ENCODE data around the gene CDSN. TPM values are rescaled to one million over a fixed set of nuclear protein-coding genes. Genes with fewer than 3 reads are reported as not detected.
A peak's percentile ranks its signal among the peaks of the same experiment; 100 is the strongest.

The CDSN gene
- total RNA-seq, 4 donors from 2014 or later: 0.13 TPM; not detected in 3

GRCh38 chr6:31087494-31088089, 32.7 kb downstream of the CDSN start:
- intact Hi-C loops (cut with DNase I): loop anchor here (10.0 kb wide), 1 partner anchor 263 kb away; no protein-coding TSS in a partner anchor

GRCh38 chr6:31086788-31087440, 33.3 kb downstream of the CDSN start:
- WGBS, 2 donors: 38% methylated on average over 7 of the region's 7 CpGs
- no peaks in the 10 kb centered on the region for H3K36me3 ChIP-seq
- H3K9me3 ChIP-seq: no peaks in the 10 kb centered on the region
- TF ChIP-seq CTCF (IDR thresholded peaks at IDR 0.05): no peak
- TF ChIP-seq POLR2A (IDR thresholded peaks at IDR 0.05): no peak
- no peak for DNase-seq
- H3K27me3 ChIP-seq: peaks cover 0 to 6% (median 0%) of the 10 kb centered on the region in 4 donors
- peaks cover 0 to 37% (median 0%) of the 10 kb centered on the region in 3 donors for H3K4me1 ChIP-seq
- intact Hi-C loops (cut with DNase I): loop anchor here (10.0 kb wide), 1 partner anchor 262 kb away; no protein-coding TSS in a partner anchor
- H3K4me3 ChIP-seq: no peak overlapping the region
- peak overlapping the region in 1 of 4 donors; percentile 4 for H3K27ac ChIP-seq

More at GRCh38 chr6:31087494-31088089, 32.7 kb downstream of the CDSN start:
- peak overlapping the region in 1 of 4 donors; percentile 4 for H3K27ac ChIP-seq
- H3K27me3 ChIP-seq: peaks cover 0 to 6% (median 0%) of the 10 kb centered on the region in 4 donors
- TF ChIP-seq CTCF (IDR thresholded peaks at IDR 0.05) (peak; percentile 33 to 91 (median 84)), POLR2A (IDR thresholded peaks at IDR 0.05) (no peak)
- H3K9me3 ChIP-seq: no peaks in the 10 kb centered on the region
- WGBS, 2 donors: 7 to 11% methylated on average over 14 of the region's 14 CpGs
- H3K4me3 ChIP-seq: no peak overlapping the region
- DNase-seq: no peak
- peaks cover 0 to 31% (median 0%) of the 10 kb centered on the region in 3 donors for H3K4me1 ChIP-seq
- H3K36me3 ChIP-seq: no peaks in the 10 kb centered on the region

GRCh38 chr6:31083742-31084354, 36.4 kb downstream of the CDSN start:
- TF ChIP-seq POLR2A (IDR thresholded peaks at IDR 0.05) (no peak), CTCF (IDR thresholded peaks at IDR 0.05) (peak in 4 of 6 experiments; percentile 9 to 55 (median 16))
- Histone ChIP-seq H3K4me3 (no peak overlapping the region), H3K27ac (no peak overlapping the region), H3K4me1 (peaks cover 0 to 50% (median 3%) of the 10 kb centered on the region in 3 donors), H3K27me3 (peaks cover 0 to 11% (median 0%) of the 10 kb centered on the region in 4 donors), H3K36me3 (no peaks in the 10 kb centered on the region), H3K9me3 (no peaks in the 10 kb centered on the region)
- WGBS, 2 donors: 57 to 60% methylated on average over 7 of the region's 8 CpGs
- DNase-seq: no peak
- intact Hi-C loops (cut with DNase I): loop anchor here (10.0 kb wide), 1 partner anchor 259 kb away; no protein-coding TSS in a partner anchor

- peaks cover 0 to 11% (median 0%) of the 10 kb centered on the region in 4 donors for H3K27me3 ChIP-seq
- TF ChIP-seq POLR2A (IDR thresholded peaks at IDR 0.05) (no peak), CTCF (IDR thresholded peaks at IDR 0.05) (no peak)
- peak overlapping the region in 1 of 4 donors; percentile 38 for H3K27ac ChIP-seq
- no peaks in the 10 kb centered on the region for H3K9me3 ChIP-seq
- H3K4me1 ChIP-seq: peaks cover 0 to 40% (median 3%) of the 10 kb centered on the region in 3 donors
- no peaks in the 10 kb centered on the region for H3K36me3 ChIP-seq
- intact Hi-C loops (cut with DNase I): loop anchor here (10.0 kb wide), 1 partner anchor 257 kb away; no protein-coding TSS in a partner anchor
- no peak for DNase-seq
- WGBS, 2 donors: 47 to 59% methylated on average over 5 to 6 of the region's 6 CpGs
- no peak overlapping the region for H3K4me3 ChIP-seq
These were observed 38.4 kb downstream of the CDSN start for GRCh38 chr6:31081872-31082271.

Measured in esophagus squamous epithelium (tissue), 5 donors.